Vagina (tissue), 2 donors: ENCODE measurements around the gene PACS1.

Source experiments
- POLR2A ChIP-seq, 2 donors: fragments of 450-650 bp; IDR thresholded peaks; one replicate each; pipeline ENCODE4 v1.6.1; 2017; ENCODE audit warnings: antibody characterized with exemption in 2 of 2, mild to moderate bottlenecking in 2 of 2, moderate library complexity in 2 of 2
- TF ChIP-seq, protein P1 (sequence below), 3 experiments: fragments of 450-650 bp in 2 of 3; fragments of 200-600 bp in 1 of 3; sonication (generic) in 1 of 3; IDR thresholded peaks; one replicate each; pipeline ENCODE4 v1.5.1; 2017 to 2019; ENCODE audit warnings: antibody characterized with exemption in 3 of 3, mild to moderate bottlenecking in 2 of 3, moderate library complexity in 2 of 3

DNA sequence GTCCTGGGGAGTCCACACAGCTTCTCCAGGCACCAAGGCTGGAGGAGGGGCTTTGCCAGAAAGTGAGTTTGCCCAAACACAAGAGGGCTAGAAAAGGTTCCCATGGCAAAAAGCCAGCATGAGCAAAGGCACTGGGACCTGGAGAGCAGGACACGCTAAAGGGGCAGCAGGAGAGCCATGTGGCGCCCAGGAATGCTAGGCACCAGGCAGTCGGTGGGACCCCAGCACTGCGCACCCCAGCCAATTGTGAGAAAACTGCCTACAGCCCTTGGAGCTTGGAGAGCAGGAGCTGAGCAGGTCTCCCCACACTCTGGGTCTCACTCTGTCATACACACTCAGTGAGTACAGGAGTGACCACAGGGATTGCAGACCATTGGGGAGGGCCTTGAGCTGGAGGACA is 193.2 kb downstream of the PACS1 start:
- TF ChIP-seq, protein P1, sequence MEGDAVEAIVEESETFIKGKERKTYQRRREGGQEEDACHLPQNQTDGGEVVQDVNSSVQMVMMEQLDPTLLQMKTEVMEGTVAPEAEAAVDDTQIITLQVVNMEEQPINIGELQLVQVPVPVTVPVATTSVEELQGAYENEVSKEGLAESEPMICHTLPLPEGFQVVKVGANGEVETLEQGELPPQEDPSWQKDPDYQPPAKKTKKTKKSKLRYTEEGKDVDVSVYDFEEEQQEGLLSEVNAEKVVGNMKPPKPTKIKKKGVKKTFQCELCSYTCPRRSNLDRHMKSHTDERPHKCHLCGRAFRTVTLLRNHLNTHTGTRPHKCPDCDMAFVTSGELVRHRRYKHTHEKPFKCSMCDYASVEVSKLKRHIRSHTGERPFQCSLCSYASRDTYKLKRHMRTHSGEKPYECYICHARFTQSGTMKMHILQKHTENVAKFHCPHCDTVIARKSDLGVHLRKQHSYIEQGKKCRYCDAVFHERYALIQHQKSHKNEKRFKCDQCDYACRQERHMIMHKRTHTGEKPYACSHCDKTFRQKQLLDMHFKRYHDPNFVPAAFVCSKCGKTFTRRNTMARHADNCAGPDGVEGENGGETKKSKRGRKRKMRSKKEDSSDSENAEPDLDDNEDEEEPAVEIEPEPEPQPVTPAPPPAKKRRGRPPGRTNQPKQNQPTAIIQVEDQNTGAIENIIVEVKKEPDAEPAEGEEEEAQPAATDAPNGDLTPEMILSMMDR (IDR thresholded peaks at IDR 0.05) = no peak
- no peak for TF ChIP-seq POLR2A (IDR thresholded peaks at IDR 0.05)
